ENCODE data around the gene LRP5.

LRP5 gene

DNA sequence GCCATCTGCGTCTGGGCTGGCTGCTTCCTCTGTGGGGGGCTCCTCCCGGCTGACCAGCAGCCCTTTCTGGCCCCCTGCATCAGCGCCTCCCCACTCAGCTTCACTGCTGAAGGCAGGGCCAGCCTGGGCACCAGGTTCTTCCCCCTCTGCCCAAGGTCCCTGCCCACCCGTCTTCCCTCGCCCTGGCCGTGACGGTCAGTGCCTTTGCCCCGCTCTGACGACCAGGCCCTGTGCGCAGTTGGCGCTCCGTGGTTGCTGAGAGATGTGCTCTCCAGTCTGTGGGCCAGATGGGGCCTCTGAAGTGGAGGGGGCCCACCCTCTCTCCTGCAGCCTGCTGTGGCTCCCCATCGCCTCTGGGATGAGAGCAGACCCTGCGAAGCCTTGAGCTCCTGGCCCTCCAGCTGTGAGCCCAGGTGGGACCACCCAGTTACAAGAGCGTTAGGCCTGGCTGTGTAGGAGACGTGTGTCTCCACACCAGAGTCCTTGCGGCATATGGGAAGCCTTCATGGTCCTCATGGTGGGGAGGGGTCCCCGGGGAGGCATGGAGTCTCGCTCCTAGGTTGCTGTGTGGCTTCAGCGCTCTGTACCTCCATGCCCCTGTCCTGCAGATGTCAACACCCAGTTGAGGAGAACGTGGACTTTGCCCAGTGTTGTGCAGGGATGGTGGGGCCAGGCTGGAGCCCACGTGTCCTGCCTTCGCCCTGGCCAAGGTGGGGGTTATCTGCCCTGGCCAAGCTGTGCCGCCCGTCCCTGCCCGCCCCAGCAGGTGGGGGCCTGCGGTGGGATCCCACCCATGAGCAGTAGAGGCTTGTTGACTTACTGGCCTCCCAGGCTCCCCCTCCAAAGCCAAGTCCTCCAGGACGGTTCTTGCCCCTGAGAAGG lies 14.2 kb downstream of the LRP5 start:
- no peaks in the 10 kb centered on the region for H3K9me2 ChIP-seq (replicated peaks; ENCODE audit: control insufficient read depth, low read length)
- H3K36me3 ChIP-seq (ENCODE audit: control insufficient read depth, low read length) = no peaks in the 10 kb centered on the region
- no peaks in the 10 kb centered on the region for H3K27me3 ChIP-seq (ENCODE audit: control insufficient read depth, low read length)
- H3K4me3 ChIP-seq (ENCODE audit: low read length) = no peak overlapping the region
- H3K4me1 ChIP-seq (ENCODE audit: control insufficient read depth, low read length) = peaks cover 22% of the 10 kb centered on the region
- no peaks in the 10 kb centered on the region for H3K9me3 ChIP-seq (ENCODE audit: control insufficient read depth, insufficient read depth, low read length)
- no peak overlapping the region for H3K27ac ChIP-seq (ENCODE audit: low read depth, low read length)
- H4K20me1 ChIP-seq (ENCODE audit: control insufficient read depth, insufficient read depth, low read depth, low read length) = no peaks in the 10 kb centered on the region
- H3K79me2 ChIP-seq (ENCODE audit: control insufficient read depth, low read length) = peaks cover 14% of the 10 kb centered on the region
- H3F3A ChIP-seq (ENCODE audit: control insufficient read depth, insufficient read depth) = no peaks in the 10 kb centered on the region
- TF ChIP-seq, protein P1, sequence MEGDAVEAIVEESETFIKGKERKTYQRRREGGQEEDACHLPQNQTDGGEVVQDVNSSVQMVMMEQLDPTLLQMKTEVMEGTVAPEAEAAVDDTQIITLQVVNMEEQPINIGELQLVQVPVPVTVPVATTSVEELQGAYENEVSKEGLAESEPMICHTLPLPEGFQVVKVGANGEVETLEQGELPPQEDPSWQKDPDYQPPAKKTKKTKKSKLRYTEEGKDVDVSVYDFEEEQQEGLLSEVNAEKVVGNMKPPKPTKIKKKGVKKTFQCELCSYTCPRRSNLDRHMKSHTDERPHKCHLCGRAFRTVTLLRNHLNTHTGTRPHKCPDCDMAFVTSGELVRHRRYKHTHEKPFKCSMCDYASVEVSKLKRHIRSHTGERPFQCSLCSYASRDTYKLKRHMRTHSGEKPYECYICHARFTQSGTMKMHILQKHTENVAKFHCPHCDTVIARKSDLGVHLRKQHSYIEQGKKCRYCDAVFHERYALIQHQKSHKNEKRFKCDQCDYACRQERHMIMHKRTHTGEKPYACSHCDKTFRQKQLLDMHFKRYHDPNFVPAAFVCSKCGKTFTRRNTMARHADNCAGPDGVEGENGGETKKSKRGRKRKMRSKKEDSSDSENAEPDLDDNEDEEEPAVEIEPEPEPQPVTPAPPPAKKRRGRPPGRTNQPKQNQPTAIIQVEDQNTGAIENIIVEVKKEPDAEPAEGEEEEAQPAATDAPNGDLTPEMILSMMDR (IDR thresholded peaks at IDR 0.05; ENCODE audit: low read depth, low read length, poor library complexity, severe bottlenecking) = no peak
- TF ChIP-seq EZH2phosphoT487 (IDR thresholded peaks at IDR 0.05; ENCODE audit: borderline replicate concordance, low read length) = no peak
- H3K4me2 ChIP-seq (ENCODE audit: low read length) = no peak overlapping the region

DNA sequence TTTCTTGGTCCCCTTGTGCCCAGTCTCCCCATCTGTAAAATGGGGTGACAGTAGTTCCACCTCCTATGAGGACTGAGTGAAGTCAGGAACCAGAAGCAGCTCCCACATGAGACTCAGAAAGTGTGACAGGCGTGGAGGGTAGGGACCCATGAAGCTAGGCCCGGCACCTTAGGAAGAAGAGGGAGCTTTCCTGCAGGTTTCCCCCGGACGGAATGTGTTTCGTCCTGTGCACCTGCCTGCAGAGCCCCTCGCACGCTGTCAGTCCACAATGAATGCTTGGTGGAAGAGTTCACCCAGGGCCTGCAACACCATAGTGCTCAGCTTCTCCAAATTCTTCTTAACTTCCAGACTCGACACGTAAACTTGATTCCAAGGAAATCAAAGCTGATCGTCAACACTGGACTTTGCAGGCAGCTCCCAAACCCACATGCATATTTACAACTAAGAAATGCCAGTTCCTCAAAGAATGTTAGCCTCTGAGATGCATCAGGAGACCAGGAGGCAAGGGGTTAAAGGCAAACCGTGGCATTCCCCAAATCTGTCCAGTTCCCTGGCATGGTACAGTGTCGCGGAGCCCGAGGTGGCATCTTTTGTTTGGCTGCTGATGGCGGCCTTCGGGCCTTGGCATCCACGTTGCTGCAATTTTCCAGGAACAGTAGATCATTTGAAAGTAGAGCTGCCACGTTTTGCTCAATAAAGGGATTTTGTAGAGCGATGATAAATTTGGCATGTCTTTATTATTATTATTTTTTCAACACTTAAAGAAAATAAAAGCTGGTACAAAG lies 15.4 kb downstream of the LRP5 start:
- TF ChIP-seq EZH2phosphoT487 (IDR thresholded peaks at IDR 0.05; ENCODE audit: borderline replicate concordance, low read length) = no peak
- TF ChIP-seq, protein P1 (IDR thresholded peaks at IDR 0.05; ENCODE audit: low read depth, low read length, poor library complexity, severe bottlenecking) = no peak
- Histone ChIP-seq H4K20me1 (ENCODE audit: control insufficient read depth, insufficient read depth, low read depth, low read length) (no peaks in the 10 kb centered on the region), H3K27ac (ENCODE audit: low read depth, low read length) (no peak overlapping the region), H3F3A (ENCODE audit: control insufficient read depth, insufficient read depth) (no peaks in the 10 kb centered on the region), H3K9me2 (replicated peaks; ENCODE audit: control insufficient read depth, low read length) (no peaks in the 10 kb centered on the region), H3K79me2 (ENCODE audit: control insufficient read depth, low read length) (0 out of 2 replicates have a peak, but pooled peaks cover 4% of the 10 kb centered on the region), H3K4me3 (ENCODE audit: low read length) (no peak overlapping the region), H3K4me1 (ENCODE audit: control insufficient read depth, low read length) (peaks cover 22% of the 10 kb centered on the region), H3K9me3 (ENCODE audit: control insufficient read depth, insufficient read depth, low read length) (no peaks in the 10 kb centered on the region), H3K27me3 (ENCODE audit: control insufficient read depth, low read length) (no peaks in the 10 kb centered on the region), H3K36me3 (ENCODE audit: control insufficient read depth, low read length) (no peaks in the 10 kb centered on the region), H3K4me2 (ENCODE audit: low read length) (peak overlapping the region; percentile 7; the same call in 1 of the 2 replicates)

DNA sequence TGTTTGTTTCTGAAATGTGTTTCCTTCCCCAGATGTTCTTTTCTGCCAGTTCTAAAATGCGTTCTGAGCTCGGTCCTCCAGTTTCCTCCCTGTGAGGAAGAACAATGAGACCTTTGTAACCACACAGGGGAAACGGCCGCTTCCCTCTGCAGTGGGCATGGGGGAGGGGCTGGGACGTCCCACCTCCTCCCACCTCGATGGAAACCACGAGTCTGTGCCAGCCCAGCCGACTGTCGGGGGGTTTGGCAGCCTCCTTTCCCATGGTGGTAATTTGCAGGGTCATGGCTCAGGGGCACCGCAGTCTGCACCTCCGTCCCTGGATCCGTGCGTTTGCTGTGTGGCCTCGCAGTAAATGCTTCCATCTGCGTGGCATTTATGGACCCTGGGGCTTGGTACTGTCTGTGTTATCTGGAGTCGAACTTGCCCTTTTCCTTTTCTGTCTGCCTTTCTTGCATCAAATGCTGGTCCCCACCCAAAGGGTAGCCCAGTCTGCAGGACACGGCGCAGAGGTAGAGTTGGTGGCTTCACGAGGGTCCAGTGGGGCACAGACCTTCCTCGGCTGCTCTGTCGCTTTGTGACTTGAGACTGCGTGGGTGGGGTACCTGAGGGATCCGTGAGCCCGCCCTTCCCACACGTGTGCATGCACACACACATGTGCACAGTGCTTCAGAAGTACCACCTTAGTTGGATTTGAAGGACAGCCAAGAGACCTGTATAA lies 16.1 kb downstream of the LRP5 start:
- H3K79me2 ChIP-seq (ENCODE audit: control insufficient read depth, low read length) = 0 out of 2 replicates have a peak, but pooled peaks cover 4% of the 10 kb centered on the region
- no peaks in the 10 kb centered on the region for H3K9me3 ChIP-seq (ENCODE audit: control insufficient read depth, insufficient read depth, low read length)
- H3K36me3 ChIP-seq (ENCODE audit: control insufficient read depth, low read length) = no peaks in the 10 kb centered on the region
- no peaks in the 10 kb centered on the region for H3K27me3 ChIP-seq (ENCODE audit: control insufficient read depth, low read length)
- peaks cover 22% of the 10 kb centered on the region for H3K4me1 ChIP-seq (ENCODE audit: control insufficient read depth, low read length)
- H3K27ac ChIP-seq (ENCODE audit: low read depth, low read length) = no peak overlapping the region
- H3K4me2 ChIP-seq (ENCODE audit: low read length) = no peak overlapping the region
- H3F3A ChIP-seq (ENCODE audit: control insufficient read depth, insufficient read depth) = no peaks in the 10 kb centered on the region
- H3K4me3 ChIP-seq (ENCODE audit: low read length) = no peak overlapping the region
- no peaks in the 10 kb centered on the region for H3K9me2 ChIP-seq (replicated peaks; ENCODE audit: control insufficient read depth, low read length)
- no peak for TF ChIP-seq EZH2phosphoT487 (IDR thresholded peaks at IDR 0.05; ENCODE audit: borderline replicate concordance, low read length)
- TF ChIP-seq, protein P1 (IDR thresholded peaks at IDR 0.05; ENCODE audit: low read depth, low read length, poor library complexity, severe bottlenecking) = no peak
- no peaks in the 10 kb centered on the region for H4K20me1 ChIP-seq (ENCODE audit: control insufficient read depth, insufficient read depth, low read depth, low read length)
